DND-41 (cell line): Measurements from ENCODE around the gene CHD6.

ENCODE experiments used
- EZH2 ChIP-seq: IDR thresholded peaks from 3 replicates; pipeline ENCODE4 v1.6.1; 2012; ENCODE audit warnings: borderline replicate concordance, low read depth, mild to moderate bottlenecking, moderate library complexity, low read length, inconsistent platforms; ENCODE audit not compliant: severe bottlenecking
- TF ChIP-seq, protein P1 (sequence below): IDR thresholded peaks from 2 replicates; pipeline ENCODE4 v1.5.1; 2012; ENCODE audit warnings: borderline replicate concordance, low read length, moderate library complexity, mild to moderate bottlenecking; ENCODE audit not compliant: poor library complexity, severe bottlenecking; ENCODE audit errors: extremely low read depth

- TF ChIP-seq, protein P1, sequence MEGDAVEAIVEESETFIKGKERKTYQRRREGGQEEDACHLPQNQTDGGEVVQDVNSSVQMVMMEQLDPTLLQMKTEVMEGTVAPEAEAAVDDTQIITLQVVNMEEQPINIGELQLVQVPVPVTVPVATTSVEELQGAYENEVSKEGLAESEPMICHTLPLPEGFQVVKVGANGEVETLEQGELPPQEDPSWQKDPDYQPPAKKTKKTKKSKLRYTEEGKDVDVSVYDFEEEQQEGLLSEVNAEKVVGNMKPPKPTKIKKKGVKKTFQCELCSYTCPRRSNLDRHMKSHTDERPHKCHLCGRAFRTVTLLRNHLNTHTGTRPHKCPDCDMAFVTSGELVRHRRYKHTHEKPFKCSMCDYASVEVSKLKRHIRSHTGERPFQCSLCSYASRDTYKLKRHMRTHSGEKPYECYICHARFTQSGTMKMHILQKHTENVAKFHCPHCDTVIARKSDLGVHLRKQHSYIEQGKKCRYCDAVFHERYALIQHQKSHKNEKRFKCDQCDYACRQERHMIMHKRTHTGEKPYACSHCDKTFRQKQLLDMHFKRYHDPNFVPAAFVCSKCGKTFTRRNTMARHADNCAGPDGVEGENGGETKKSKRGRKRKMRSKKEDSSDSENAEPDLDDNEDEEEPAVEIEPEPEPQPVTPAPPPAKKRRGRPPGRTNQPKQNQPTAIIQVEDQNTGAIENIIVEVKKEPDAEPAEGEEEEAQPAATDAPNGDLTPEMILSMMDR: no peak
- TF ChIP-seq EZH2: no peak
Measured at GRCh38 chr20:41406896-41407444, 211.2 kb downstream of the CHD6 start.
